ENCODE results near the gene IFITM2. TPM values are rescaled to one million over a fixed set of nuclear protein-coding genes. Genes with fewer than 3 reads are reported as not detected.

Gene IFITM2
- total and polyA plus RNA-seq, 8 donors: 8.8 to 394 (median 37.8) TPM

- intact Hi-C loops (cut with DNase I; ENCODE audit: low total_unique reads): no loop called here
- Histone ChIP-seq H3K36me3 (no peaks in the 10 kb centered on the region), H3K27me3 (peaks cover 0 to 4% (median 0%) of the 10 kb centered on the region in 3 donors), H3K9me3 (no peaks in the 10 kb centered on the region), H3K4me1 (peaks cover 23 to 41% (median 30%) of the 10 kb centered on the region in 4 donors), H3K4me3 (no peak overlapping the region), H3K27ac (peak overlapping the region in 4 of 5 donors; percentile 93 to 99 (median 96))
- TF ChIP-seq POLR2AphosphoS5 (IDR thresholded peaks at IDR 0.05): no peak
- TF ChIP-seq EP300 (IDR thresholded peaks at IDR 0.05): no peak
- TF ChIP-seq, protein P1, sequence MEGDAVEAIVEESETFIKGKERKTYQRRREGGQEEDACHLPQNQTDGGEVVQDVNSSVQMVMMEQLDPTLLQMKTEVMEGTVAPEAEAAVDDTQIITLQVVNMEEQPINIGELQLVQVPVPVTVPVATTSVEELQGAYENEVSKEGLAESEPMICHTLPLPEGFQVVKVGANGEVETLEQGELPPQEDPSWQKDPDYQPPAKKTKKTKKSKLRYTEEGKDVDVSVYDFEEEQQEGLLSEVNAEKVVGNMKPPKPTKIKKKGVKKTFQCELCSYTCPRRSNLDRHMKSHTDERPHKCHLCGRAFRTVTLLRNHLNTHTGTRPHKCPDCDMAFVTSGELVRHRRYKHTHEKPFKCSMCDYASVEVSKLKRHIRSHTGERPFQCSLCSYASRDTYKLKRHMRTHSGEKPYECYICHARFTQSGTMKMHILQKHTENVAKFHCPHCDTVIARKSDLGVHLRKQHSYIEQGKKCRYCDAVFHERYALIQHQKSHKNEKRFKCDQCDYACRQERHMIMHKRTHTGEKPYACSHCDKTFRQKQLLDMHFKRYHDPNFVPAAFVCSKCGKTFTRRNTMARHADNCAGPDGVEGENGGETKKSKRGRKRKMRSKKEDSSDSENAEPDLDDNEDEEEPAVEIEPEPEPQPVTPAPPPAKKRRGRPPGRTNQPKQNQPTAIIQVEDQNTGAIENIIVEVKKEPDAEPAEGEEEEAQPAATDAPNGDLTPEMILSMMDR (IDR thresholded peaks at IDR 0.05): no peak
- WGBS, 5 donors: 89 to 94% (median 91%) methylated on average over 12 of the region's 12 CpGs
- DNase-seq: peak in 1 of 2 donors; percentile 4
Measured at GRCh38 chr11:352456-353031, 44.9 kb downstream of the IFITM2 start.

- DNase-seq: peak; percentile 87 to 92
- H3K9me3 ChIP-seq: no peaks in the 10 kb centered on the region
- TF ChIP-seq, protein P1 (IDR thresholded peaks at IDR 0.05): no peak
- peak; percentile 49 to 74 (median 51) for TF ChIP-seq POLR2AphosphoS5 (IDR thresholded peaks at IDR 0.05)
- TF ChIP-seq POLR2A (IDR thresholded peaks at IDR 0.05): no peak
- peak overlapping the region; percentile 69 to 99 (median 95) for H3K27ac ChIP-seq
- no peak overlapping the region for H3K4me3 ChIP-seq
- WGBS, 5 donors: 23 to 31% (median 25%) methylated on average over 16 of the region's 16 CpGs
- intact Hi-C loops (cut with DNase I; ENCODE audit: low total_unique reads): no loop called here
- H3K4me1 ChIP-seq: peaks cover 23 to 41% (median 32%) of the 10 kb centered on the region in 4 donors
- peaks cover 0 to 6% (median 0%) of the 10 kb centered on the region in 3 donors for H3K27me3 ChIP-seq
- no peaks in the 10 kb centered on the region for H3K36me3 ChIP-seq
Measured at GRCh38 chr11:353179-353873, 45.7 kb downstream of the IFITM2 start.

DNA sequence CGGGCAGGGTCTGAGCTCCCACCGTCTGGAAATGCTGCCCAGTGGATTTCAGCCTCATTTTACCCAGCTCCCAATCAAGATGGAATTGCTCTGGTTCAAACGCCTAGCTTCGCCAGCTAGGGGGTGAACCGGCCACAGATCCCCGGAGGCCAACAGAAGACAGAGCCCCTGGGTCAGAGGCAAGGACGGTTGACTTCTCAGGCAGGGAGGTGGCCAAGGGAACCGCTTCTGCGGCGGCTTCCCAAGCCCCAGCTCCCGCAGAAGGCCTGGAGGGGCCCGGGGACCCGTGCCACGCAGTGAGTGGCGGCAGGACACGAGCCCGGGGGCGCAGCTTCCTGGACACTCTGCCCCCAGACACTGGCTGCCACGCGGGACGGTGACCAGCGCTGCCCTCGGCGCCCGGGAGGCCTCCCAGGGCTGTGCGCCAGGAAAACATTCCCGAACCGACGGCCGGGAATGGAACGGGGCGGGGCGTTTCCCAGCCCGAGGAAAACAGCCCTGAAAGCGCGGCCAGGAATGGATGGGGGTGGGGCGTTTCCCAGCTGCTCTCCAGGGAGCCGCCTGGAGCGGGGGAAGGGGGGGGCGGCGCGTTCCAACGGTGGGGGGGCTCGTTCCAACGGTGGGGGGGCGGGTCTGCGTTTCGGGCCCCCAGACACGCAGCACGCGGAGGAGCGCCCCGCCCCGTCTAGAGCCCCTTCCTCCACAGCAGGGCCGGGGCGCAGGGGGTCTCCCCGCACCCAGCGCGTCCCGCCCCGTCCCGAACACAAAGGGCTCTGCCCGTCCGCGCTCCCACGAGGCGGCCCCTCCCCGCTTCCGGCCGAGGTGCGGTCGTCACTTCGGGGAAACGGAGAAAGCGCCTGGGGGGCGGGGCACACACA is 48.2 kb downstream of the IFITM2 start:
- DNase-seq: peak; percentile 93 to 97
- Histone ChIP-seq H3K9me3 (peaks cover 0 to under 1% (median under 1%) of the 10 kb centered on the region in 4 donors), H3K27ac (peak overlapping the region; percentile 81 to 99 (median 95)), H3K4me3 (peak overlapping the region; percentile 40 to 53 (median 46)), H3K27me3 (peaks cover 0 to 14% (median 0%) of the 10 kb centered on the region in 3 donors), H3K4me1 (peaks cover 23 to 41% (median 33%) of the 10 kb centered on the region in 4 donors), H3K36me3 (no peaks in the 10 kb centered on the region)
- WGBS, 5 donors: 4 to 13% (median 7%) methylated on average over 18 to 76 of the region's 76 CpGs
- TF ChIP-seq EP300 (IDR thresholded peaks at IDR 0.05) (peak; percentile 81), POLR2AphosphoS5 (IDR thresholded peaks at IDR 0.05) (peak; percentile 59 to 89 (median 85))
- TF ChIP-seq, protein P1 (IDR thresholded peaks at IDR 0.05): no peak
- intact Hi-C loops (cut with DNase I; ENCODE audit: low total_unique reads): no loop called here

DNA sequence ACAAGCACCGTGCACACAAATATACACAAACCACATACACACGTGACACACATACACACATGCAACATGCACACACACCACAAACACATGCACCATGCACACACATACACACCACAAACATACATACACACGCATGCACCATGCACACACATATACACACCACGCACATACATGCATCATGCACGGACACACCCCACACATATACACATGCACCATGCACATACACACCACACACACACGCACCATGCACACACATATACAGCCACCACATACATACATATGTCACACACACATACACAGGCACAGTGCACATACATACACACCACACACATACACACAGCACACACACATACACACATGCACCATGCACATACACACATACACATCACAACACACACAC is 49.0 kb downstream of the IFITM2 start:
- H3K27ac ChIP-seq: no peak overlapping the region
- peak in 1 of 2 donors; percentile 1 for DNase-seq
- no peak overlapping the region for H3K4me3 ChIP-seq
- intact Hi-C loops (cut with DNase I; ENCODE audit: low total_unique reads): no loop called here
- no peaks in the 10 kb centered on the region for H3K36me3 ChIP-seq
- 73 to 90% (median 81%) methylated on average over 6 of the region's 6 CpGs for WGBS, 5 donors
- TF ChIP-seq POLR2AphosphoS5 (IDR thresholded peaks at IDR 0.05) (no peak), POLR2A (IDR thresholded peaks at IDR 0.05) (no peak), EP300 (IDR thresholded peaks at IDR 0.05) (no peak)
- TF ChIP-seq, protein P1 (IDR thresholded peaks at IDR 0.05): no peak
- peaks cover 23 to 41% (median 30%) of the 10 kb centered on the region in 4 donors for H3K4me1 ChIP-seq
- H3K27me3 ChIP-seq: peaks cover 0 to 14% (median 0%) of the 10 kb centered on the region in 3 donors
- H3K9me3 ChIP-seq: peaks cover 0 to 8% (median 7%) of the 10 kb centered on the region in 4 donors

Data from stomach (tissue), 9 donors.